ENCODE measurements around the gene WTAP. TPM values are rescaled to one million over a fixed set of nuclear protein-coding genes. Genes with fewer than 3 reads are reported as not detected.

WTAP gene
- polyA plus RNA-seq, 1 experiment = 38.5 TPM

DNA sequence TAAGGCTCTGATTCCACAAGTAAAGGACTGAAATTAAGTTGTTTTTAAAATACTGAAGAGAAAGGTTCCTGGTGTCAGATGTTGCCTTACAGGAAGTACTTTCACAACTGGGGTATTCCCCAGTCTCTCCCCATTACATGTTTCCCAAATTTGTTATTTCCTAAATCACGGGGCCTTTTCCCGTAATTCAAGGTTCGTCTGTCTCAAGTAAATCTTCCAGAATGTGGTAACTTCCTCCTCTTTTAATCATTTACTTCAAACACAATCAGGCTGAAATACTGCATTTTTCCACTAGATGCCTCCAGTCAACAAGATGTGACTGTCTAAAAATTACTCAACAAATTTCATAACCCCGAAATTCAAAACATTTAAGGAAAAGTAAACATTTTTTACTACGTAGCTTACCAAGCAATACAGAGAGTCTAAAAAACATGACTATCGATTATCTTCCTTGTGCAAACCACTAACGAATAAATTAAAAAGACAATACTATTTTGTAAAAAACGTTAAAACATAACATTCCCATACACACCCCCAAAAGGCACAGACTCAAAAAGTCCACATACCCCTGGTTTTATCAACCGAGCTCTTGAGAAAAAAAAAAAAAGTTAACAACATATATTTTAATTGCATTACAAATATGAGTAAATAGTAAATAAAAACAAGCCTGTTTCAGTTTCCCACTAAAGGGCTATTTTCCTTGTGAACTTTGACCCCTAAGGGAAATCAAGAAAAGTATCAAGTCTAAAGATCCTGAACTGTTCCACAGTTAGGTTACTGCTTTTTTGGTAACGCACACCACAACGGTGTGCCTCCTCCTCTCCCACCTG, 36.0 kb upstream of the WTAP start:
- peak overlapping the region; percentile 94 for H3K4me3 ChIP-seq (ENCODE audit: low read depth, low read length)
- TF ChIP-seq, protein P1, sequence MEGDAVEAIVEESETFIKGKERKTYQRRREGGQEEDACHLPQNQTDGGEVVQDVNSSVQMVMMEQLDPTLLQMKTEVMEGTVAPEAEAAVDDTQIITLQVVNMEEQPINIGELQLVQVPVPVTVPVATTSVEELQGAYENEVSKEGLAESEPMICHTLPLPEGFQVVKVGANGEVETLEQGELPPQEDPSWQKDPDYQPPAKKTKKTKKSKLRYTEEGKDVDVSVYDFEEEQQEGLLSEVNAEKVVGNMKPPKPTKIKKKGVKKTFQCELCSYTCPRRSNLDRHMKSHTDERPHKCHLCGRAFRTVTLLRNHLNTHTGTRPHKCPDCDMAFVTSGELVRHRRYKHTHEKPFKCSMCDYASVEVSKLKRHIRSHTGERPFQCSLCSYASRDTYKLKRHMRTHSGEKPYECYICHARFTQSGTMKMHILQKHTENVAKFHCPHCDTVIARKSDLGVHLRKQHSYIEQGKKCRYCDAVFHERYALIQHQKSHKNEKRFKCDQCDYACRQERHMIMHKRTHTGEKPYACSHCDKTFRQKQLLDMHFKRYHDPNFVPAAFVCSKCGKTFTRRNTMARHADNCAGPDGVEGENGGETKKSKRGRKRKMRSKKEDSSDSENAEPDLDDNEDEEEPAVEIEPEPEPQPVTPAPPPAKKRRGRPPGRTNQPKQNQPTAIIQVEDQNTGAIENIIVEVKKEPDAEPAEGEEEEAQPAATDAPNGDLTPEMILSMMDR (IDR thresholded peaks at IDR 0.05; ENCODE audit: low read depth, low read length) = peak; percentile 83
- H3K27ac ChIP-seq (ENCODE audit: low read depth, low read length) = no peak overlapping the region
- CTCF ChIA-PET = interaction anchor here (0.6 to 2.8 kb wide), 31 partner anchors 9 to 764 kb away, joined by 3 to 22 read pairs (median 5); partner anchors contain the start of genes ACAT2, MRPL18, TCP1 and WTAP
- no peaks in the 10 kb centered on the region for H3K27me3 ChIP-seq (ENCODE audit: control insufficient read depth, insufficient read depth, low read length)
- peak; percentile 81 for DNase-seq (ENCODE audit: low read depth, low spot score)
- no peaks in the 10 kb centered on the region for H3K9me3 ChIP-seq (ENCODE audit: control insufficient read depth, insufficient read depth, low read length)
- POLR2A ChIA-PET = interaction anchor here (0.5 to 4.4 kb wide), 7 partner anchors 10 to 1857 kb away, joined by 3 to 31 read pairs (median 5); partner anchors contain the start of genes MRPL18, TCP1 and WTAP

GRCh38 chr6:159691963-159692287, 35.4 kb upstream of the WTAP start:
- POLR2A ChIA-PET = interaction anchor here (1.4 to 4.4 kb wide), 4 partner anchors 9 to 97 kb away, joined by 5 to 31 read pairs (median 10); partner anchors contain the start of genes MRPL18, TCP1 and WTAP
- DNase-seq (ENCODE audit: low read depth, low spot score) = no peak
- H3K4me3 ChIP-seq (ENCODE audit: low read depth, low read length) = peak overlapping the region; percentile 94
- TF ChIP-seq, protein P1 (IDR thresholded peaks at IDR 0.05; ENCODE audit: low read depth, low read length) = no peak
- peak overlapping the region; percentile 42 for H3K27ac ChIP-seq (ENCODE audit: low read depth, low read length)
- H3K27me3 ChIP-seq (ENCODE audit: control insufficient read depth, insufficient read depth, low read length) = no peaks in the 10 kb centered on the region
- H3K9me3 ChIP-seq (ENCODE audit: control insufficient read depth, insufficient read depth, low read length) = no peaks in the 10 kb centered on the region
- CTCF ChIA-PET = interaction anchor here (0.8 to 2.8 kb wide), 27 partner anchors 9 to 764 kb away, joined by 3 to 22 read pairs (median 5); partner anchors contain the start of genes ACAT2, MRPL18, TCP1 and WTAP

- peak overlapping the region; percentile 94 for H3K4me3 ChIP-seq (ENCODE audit: low read depth, low read length)
- ChIA-PET CTCF (interaction anchor here (1.0 to 2.8 kb wide), 18 partner anchors 9 to 763 kb away, joined by 3 to 22 read pairs (median 6); partner anchors contain the start of genes ACAT2, MRPL18 and TCP1), POLR2A (interaction anchor here (1.4 to 4.4 kb wide), 5 partner anchors 9 to 97 kb away, joined by 5 to 31 read pairs (median 6); partner anchors contain the start of genes MRPL18, TCP1 and WTAP)
- no peaks in the 10 kb centered on the region for H3K9me3 ChIP-seq (ENCODE audit: control insufficient read depth, insufficient read depth, low read length)
- H3K27me3 ChIP-seq (ENCODE audit: control insufficient read depth, insufficient read depth, low read length) = no peaks in the 10 kb centered on the region
- TF ChIP-seq, protein P1 (IDR thresholded peaks at IDR 0.05; ENCODE audit: low read depth, low read length) = no peak
- peak overlapping the region; percentile 42 for H3K27ac ChIP-seq (ENCODE audit: low read depth, low read length)
- DNase-seq (ENCODE audit: low read depth, low spot score) = no peak
Observed at GRCh38 chr6:159692303-159693127, 34.8 kb upstream of the WTAP start.

DNA sequence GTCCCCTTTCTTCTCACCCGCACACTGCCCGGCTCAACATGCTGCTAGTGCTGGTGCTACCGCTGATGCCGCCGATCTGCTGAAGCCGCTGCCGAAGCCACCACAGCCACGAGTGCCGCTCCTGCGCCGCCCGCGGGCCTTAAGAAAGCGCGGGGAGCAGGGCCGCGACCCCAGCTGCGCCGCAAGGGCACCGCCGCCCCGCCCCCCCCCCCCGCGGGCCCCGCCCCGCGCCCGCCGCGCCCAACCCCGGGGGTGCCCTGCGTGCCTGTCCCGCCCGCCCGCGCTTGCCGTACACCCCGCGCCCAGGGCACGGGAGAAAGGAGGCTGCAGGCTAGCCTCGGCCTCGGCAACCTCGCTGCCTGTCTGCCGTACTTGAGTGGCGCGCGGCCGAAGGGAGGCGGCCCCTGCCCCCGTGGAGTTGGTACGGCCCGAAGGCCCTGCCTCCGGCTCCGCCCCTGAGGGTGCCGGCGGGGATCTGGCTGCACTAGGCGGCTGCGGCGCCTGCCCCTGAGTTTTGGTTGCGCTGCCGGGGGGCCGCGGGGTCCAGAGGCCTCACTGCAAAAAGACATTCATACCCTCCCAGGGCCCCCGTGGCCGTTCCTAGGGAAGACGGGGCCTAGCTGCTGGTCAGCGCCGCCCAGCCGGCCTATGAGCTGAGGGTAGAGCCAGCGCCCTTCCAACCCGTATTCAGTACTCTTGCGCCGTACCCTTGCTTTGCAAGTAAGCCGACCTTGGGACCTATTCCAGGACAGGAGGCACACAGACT, 34.0 kb upstream of the WTAP start, which contains the start of gene SOD2:
Gene SOD2, minus strand, starts transcription at position 114 of the 766 bp plus-strand sequence. Its CDS starts 74 bp downstream, at position 40.
- H3K4me3 ChIP-seq (ENCODE audit: low read depth, low read length) = peak within 1 kb of the TSS; percentile 94
- ChIA-PET CTCF (no interaction called here), POLR2A (interaction anchor here (0.6 to 4.4 kb wide), 6 partner anchors 11 to 96 kb away, joined by 3 to 31 read pairs (median 5); partner anchors contain the start of genes ACAT2, MRPL18, TCP1 and WTAP)
- H3K27ac ChIP-seq (ENCODE audit: low read depth, low read length) = peak within 1 kb of the TSS; percentile 78
- no peaks in the 10 kb centered on the region for H3K27me3 ChIP-seq (ENCODE audit: control insufficient read depth, insufficient read depth, low read length)
- no peaks in the 10 kb centered on the region for H3K9me3 ChIP-seq (ENCODE audit: control insufficient read depth, insufficient read depth, low read length)
- DNase-seq (ENCODE audit: low read depth, low spot score) = peak; percentile 58
- TF ChIP-seq, protein P1 (IDR thresholded peaks at IDR 0.05; ENCODE audit: low read depth, low read length) = no peak

All from AG04450 (cell line).